ENCODE measurements around the gene TMOD1.

TMOD1 gene

DNA sequence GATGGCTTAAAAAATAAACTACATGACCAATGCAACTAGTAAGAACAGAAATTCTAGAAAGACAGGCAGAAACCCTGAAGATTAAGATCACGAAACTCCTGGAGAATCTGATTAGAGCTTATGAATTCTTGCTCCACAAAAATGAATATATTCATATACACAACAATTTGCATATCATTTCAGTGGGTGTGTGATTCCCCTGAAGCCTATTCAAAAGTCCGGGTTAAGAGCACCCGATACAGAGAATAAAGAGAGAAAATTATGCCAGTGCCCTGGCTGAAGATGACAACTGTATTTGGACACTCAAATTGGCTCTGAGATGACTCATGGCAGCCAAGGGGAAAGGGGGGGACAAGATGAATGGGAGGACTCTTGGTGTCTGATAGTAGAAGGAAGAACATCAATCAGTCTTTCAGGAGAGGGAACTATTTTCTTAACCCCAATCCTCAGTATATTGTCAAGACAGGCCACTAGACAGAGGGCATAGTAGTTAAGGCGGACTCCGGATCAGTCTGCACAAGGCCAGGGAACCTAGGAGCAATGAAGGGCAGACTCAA, 6.0 kb downstream of the TMOD1 start:
- H4K91ac ChIP-seq (ENCODE audit: low read length): no peak overlapping the region
- H3K9ac ChIP-seq (ENCODE audit: low read length): no peak overlapping the region
- 90% methylated on average over 4 of the region's 5 CpGs for WGBS
- no peaks in the 10 kb centered on the region for H3K79me1 ChIP-seq (replicated peaks; ENCODE audit: low read length, poor library complexity, severe bottlenecking)
- no peak overlapping the region for H3K14ac ChIP-seq (ENCODE audit: low read length in 2 of 2)
- H3K9me3 ChIP-seq (ENCODE audit: control insufficient read depth, low read length): no peaks in the 10 kb centered on the region
- no peak overlapping the region for H2BK12ac ChIP-seq (ENCODE audit: low read length in 2 of 2)
- no peak overlapping the region for H3K4ac ChIP-seq (ENCODE audit: low read depth in 1 of 2, low read length in 2 of 2)
- no peak overlapping the region for H2AK5ac ChIP-seq (ENCODE audit: low read length, severe bottlenecking)
- no peak for DNase-seq
- H3K23ac ChIP-seq (ENCODE audit: low read length in 2 of 2): no peak overlapping the region
- no peak overlapping the region for H3K4me3 ChIP-seq (ENCODE audit: insufficient read depth in 1 of 2, low read depth in 1 of 2, low read length in 2 of 2)
- no peak overlapping the region for H3K4me2 ChIP-seq (ENCODE audit: low read length, poor library complexity, severe bottlenecking)
- H3K27me3 ChIP-seq (ENCODE audit: control insufficient read depth in 1 of 2, insufficient read depth in 1 of 2, low read length in 2 of 2): peaks cover 20 to 40% of the 10 kb centered on the region in 2 experiments
- peaks cover 13% of the 10 kb centered on the region for H3K4me1 ChIP-seq (ENCODE audit: control insufficient read depth, insufficient read depth, low read depth, low read length)
- H4K8ac ChIP-seq (ENCODE audit: low read length): no peak overlapping the region
- H3K27ac ChIP-seq (ENCODE audit: low read length, poor library complexity, severe bottlenecking): no peak overlapping the region
- H2AFZ ChIP-seq (ENCODE audit: low read depth, low read length): no peak overlapping the region
- H3K18ac ChIP-seq (ENCODE audit: low read depth in 1 of 2, low read length in 2 of 2): no peak overlapping the region
- H2BK15ac ChIP-seq (ENCODE audit: low read depth, poor library complexity, severe bottlenecking): no peak overlapping the region
- no peaks in the 10 kb centered on the region for H3K36me3 ChIP-seq (ENCODE audit: control insufficient read depth in 1 of 2, insufficient read depth in 2 of 2, low read depth in 1 of 2, low read length in 2 of 2)
- H2BK120ac ChIP-seq (ENCODE audit: low read depth, low read length): no peak overlapping the region
- H2BK5ac ChIP-seq (ENCODE audit: low read depth, low read length, poor library complexity, severe bottlenecking): no peak overlapping the region

GRCh38 chr9:97508852-97509251, 7.4 kb downstream of the TMOD1 start:
- no peaks in the 10 kb centered on the region for H3K79me1 ChIP-seq (replicated peaks; ENCODE audit: low read length, poor library complexity, severe bottlenecking)
- no peak overlapping the region for H3K4ac ChIP-seq (ENCODE audit: low read depth in 1 of 2, low read length in 2 of 2)
- H3K18ac ChIP-seq (ENCODE audit: low read depth in 1 of 2, low read length in 2 of 2): no peak overlapping the region
- H3K23ac ChIP-seq (ENCODE audit: low read length in 2 of 2): no peak overlapping the region
- H3K27me3 ChIP-seq (ENCODE audit: control insufficient read depth in 1 of 2, insufficient read depth in 1 of 2, low read length in 2 of 2): peaks cover 6 to 27% of the 10 kb centered on the region in 2 experiments
- H2BK5ac ChIP-seq (ENCODE audit: low read depth, low read length, poor library complexity, severe bottlenecking): no peak overlapping the region
- H3K36me3 ChIP-seq (ENCODE audit: control insufficient read depth in 1 of 2, insufficient read depth in 2 of 2, low read depth in 1 of 2, low read length in 2 of 2): no peaks in the 10 kb centered on the region
- H3K4me1 ChIP-seq (ENCODE audit: control insufficient read depth, insufficient read depth, low read depth, low read length): peaks cover 7% of the 10 kb centered on the region
- no peak overlapping the region for H3K4me3 ChIP-seq (ENCODE audit: insufficient read depth in 1 of 2, low read depth in 1 of 2, low read length in 2 of 2)
- no peaks in the 10 kb centered on the region for H3K9me3 ChIP-seq (ENCODE audit: control insufficient read depth, low read length)
- H3K14ac ChIP-seq (ENCODE audit: low read length in 2 of 2): no peak overlapping the region
- 95% methylated on average over 3 of the region's 4 CpGs for WGBS
- no peak overlapping the region for H2BK15ac ChIP-seq (ENCODE audit: low read depth, poor library complexity, severe bottlenecking)
- H2BK12ac ChIP-seq (ENCODE audit: low read length in 2 of 2): no peak overlapping the region
- H3K4me2 ChIP-seq (ENCODE audit: low read length, poor library complexity, severe bottlenecking): no peak overlapping the region
- no peak for DNase-seq
- H4K91ac ChIP-seq (ENCODE audit: low read length): no peak overlapping the region
- H2AK5ac ChIP-seq (ENCODE audit: low read length, severe bottlenecking): no peak overlapping the region
- no peak overlapping the region for H3K9ac ChIP-seq (ENCODE audit: low read length)
- no peak overlapping the region for H3K27ac ChIP-seq (ENCODE audit: low read length, poor library complexity, severe bottlenecking)
- no peak overlapping the region for H4K8ac ChIP-seq (ENCODE audit: low read length)
- H2BK120ac ChIP-seq (ENCODE audit: low read depth, low read length): no peak overlapping the region
- H2AFZ ChIP-seq (ENCODE audit: low read depth, low read length): no peak overlapping the region

DNA sequence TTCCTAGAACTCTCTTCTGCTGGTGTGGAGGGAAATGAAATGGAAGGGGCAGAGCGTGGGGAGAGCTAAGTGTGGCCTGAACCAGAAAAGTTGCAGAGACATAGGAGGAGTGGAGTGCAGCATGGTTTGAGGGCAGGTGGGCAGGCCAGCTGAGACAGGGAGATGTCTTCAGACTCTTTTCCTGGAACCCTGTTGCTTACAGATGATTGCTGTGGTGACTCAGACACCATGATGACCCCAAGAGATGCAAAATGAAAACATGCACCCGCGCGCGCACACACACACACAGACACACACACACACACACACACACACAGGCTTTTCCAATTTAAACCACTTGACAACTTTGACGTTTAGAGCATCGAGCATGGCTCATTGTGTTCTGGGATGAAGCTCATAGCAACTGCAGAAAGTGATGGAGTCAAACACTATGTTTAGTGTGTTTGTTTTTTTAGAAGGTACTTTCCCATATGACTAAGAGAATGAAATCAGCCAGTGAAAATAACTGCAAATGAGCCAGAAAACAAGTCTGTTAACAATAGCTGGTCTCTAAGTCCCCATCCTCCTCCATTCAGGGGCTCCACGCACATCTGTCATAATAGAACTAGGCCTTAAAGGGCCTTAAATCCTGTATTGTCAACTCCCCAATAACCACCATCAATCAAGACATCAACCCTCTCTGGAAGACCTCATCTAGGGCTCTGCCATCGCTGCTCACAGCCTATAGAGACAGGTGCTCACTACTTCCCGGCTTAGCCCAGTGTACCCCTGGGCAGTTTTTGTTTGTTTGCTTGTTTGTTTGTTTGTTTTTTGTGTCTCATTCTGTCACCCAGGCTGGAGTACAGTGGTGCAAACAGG, 9.6 kb downstream of the TMOD1 start:
- peak; percentile 88 for DNase-seq
- H3K23ac ChIP-seq (ENCODE audit: low read length in 2 of 2): no peak overlapping the region
- H2BK120ac ChIP-seq (ENCODE audit: low read depth, low read length): no peak overlapping the region
- H3K14ac ChIP-seq (ENCODE audit: low read length in 2 of 2): no peak overlapping the region
- H4K91ac ChIP-seq (ENCODE audit: low read length): no peak overlapping the region
- no peak overlapping the region for H3K18ac ChIP-seq (ENCODE audit: low read depth in 1 of 2, low read length in 2 of 2)
- H3K36me3 ChIP-seq (ENCODE audit: control insufficient read depth in 1 of 2, insufficient read depth in 2 of 2, low read depth in 1 of 2, low read length in 2 of 2): no peaks in the 10 kb centered on the region
- no peak overlapping the region for H2AFZ ChIP-seq (ENCODE audit: low read depth, low read length)
- no peak overlapping the region for H2BK15ac ChIP-seq (ENCODE audit: low read depth, poor library complexity, severe bottlenecking)
- no peak overlapping the region for H2AK5ac ChIP-seq (ENCODE audit: low read length, severe bottlenecking)
- peak overlapping the region; percentile 43 for H3K9ac ChIP-seq (ENCODE audit: low read length)
- H2BK12ac ChIP-seq (ENCODE audit: low read length in 2 of 2): no peak overlapping the region
- H3K4me1 ChIP-seq (ENCODE audit: control insufficient read depth, insufficient read depth, low read depth, low read length): peaks cover 7% of the 10 kb centered on the region
- peaks cover 5 to 6% of the 10 kb centered on the region in 2 experiments for H3K27me3 ChIP-seq (ENCODE audit: control insufficient read depth in 1 of 2, insufficient read depth in 1 of 2, low read length in 2 of 2)
- no peak overlapping the region for H3K4me2 ChIP-seq (ENCODE audit: low read length, poor library complexity, severe bottlenecking)
- H3K27ac ChIP-seq (ENCODE audit: low read length, poor library complexity, severe bottlenecking): no peak overlapping the region
- no peaks in the 10 kb centered on the region for H3K9me3 ChIP-seq (ENCODE audit: control insufficient read depth, low read length)
- H2BK5ac ChIP-seq (ENCODE audit: low read depth, low read length, poor library complexity, severe bottlenecking): no peak overlapping the region
- H4K8ac ChIP-seq (ENCODE audit: low read length): no peak overlapping the region
- 65% methylated on average over 10 of the region's 10 CpGs for WGBS
- peak overlapping the region in 1 of 2 experiments; percentile 37 for H3K4me3 ChIP-seq (ENCODE audit: insufficient read depth in 1 of 2, low read depth in 1 of 2, low read length in 2 of 2)
- no peak overlapping the region for H3K4ac ChIP-seq (ENCODE audit: low read depth in 1 of 2, low read length in 2 of 2)
- no peaks in the 10 kb centered on the region for H3K79me1 ChIP-seq (replicated peaks; ENCODE audit: low read length, poor library complexity, severe bottlenecking)

- Histone ChIP-seq H3K4me2 (ENCODE audit: low read length, poor library complexity, severe bottlenecking) (no peak overlapping the region), H3K14ac (ENCODE audit: low read length in 2 of 2) (no peak overlapping the region), H2AK5ac (ENCODE audit: low read length, severe bottlenecking) (no peak overlapping the region), H2AFZ (ENCODE audit: low read depth, low read length) (no peak overlapping the region), H3K27ac (ENCODE audit: low read length, poor library complexity, severe bottlenecking) (no peak overlapping the region), H2BK12ac (ENCODE audit: low read length in 2 of 2) (no peak overlapping the region), H3K9ac (ENCODE audit: low read length) (peak overlapping the region; percentile 38), H3K23ac (ENCODE audit: low read length in 2 of 2) (no peak overlapping the region), H3K4me1 (ENCODE audit: control insufficient read depth, insufficient read depth, low read depth, low read length) (peaks cover 7% of the 10 kb centered on the region), H2BK15ac (ENCODE audit: low read depth, poor library complexity, severe bottlenecking) (no peak overlapping the region), H3K18ac (ENCODE audit: low read depth in 1 of 2, low read length in 2 of 2) (no peak overlapping the region), H3K27me3 (ENCODE audit: control insufficient read depth in 1 of 2, insufficient read depth in 1 of 2, low read length in 2 of 2) (peaks cover 4 to 11% of the 10 kb centered on the region in 2 experiments), H3K79me1 (replicated peaks; ENCODE audit: low read length, poor library complexity, severe bottlenecking) (no peaks in the 10 kb centered on the region), H3K36me3 (ENCODE audit: control insufficient read depth in 1 of 2, insufficient read depth in 2 of 2, low read depth in 1 of 2, low read length in 2 of 2) (no peaks in the 10 kb centered on the region), H3K9me3 (ENCODE audit: control insufficient read depth, low read length) (no peaks in the 10 kb centered on the region), H2BK5ac (ENCODE audit: low read depth, low read length, poor library complexity, severe bottlenecking) (no peak overlapping the region), H3K4ac (ENCODE audit: low read depth in 1 of 2, low read length in 2 of 2) (no peak overlapping the region), H4K8ac (ENCODE audit: low read length) (no peak overlapping the region), H3K4me3 (ENCODE audit: insufficient read depth in 1 of 2, low read depth in 1 of 2, low read length in 2 of 2) (no peak overlapping the region), H2BK120ac (ENCODE audit: low read depth, low read length) (no peak overlapping the region), H4K91ac (ENCODE audit: low read length) (no peak overlapping the region)
- DNase-seq: no peak
- 84% methylated on average over 5 of the region's 6 CpGs for WGBS
Observed at GRCh38 chr9:97511655-97512427, 10.4 kb downstream of the TMOD1 start.

All from mesenchymal stem cell (in vitro differentiated cells and primary cell).